ENCODE data around the gene CAB39.

CAB39 gene

GRCh38 chr2:230737300-230737699, 24.7 kb downstream of the CAB39 start:
- H3K4me3 ChIP-seq (ENCODE audit: low read depth, low read length) = no peak overlapping the region
- no peak for DNase-seq (ENCODE audit: low read depth)
- TF ChIP-seq CTCF (IDR thresholded peaks at IDR 0.05; ENCODE audit: low read depth, low read length, missing control alignments) = no peak

- no peak for DNase-seq (ENCODE audit: low read depth)
- TF ChIP-seq CTCF (IDR thresholded peaks at IDR 0.05; ENCODE audit: low read depth, low read length, missing control alignments) = no peak
- no peak overlapping the region for H3K4me3 ChIP-seq (ENCODE audit: low read depth, low read length)
Measured at GRCh38 chr2:230737791-230738226, 25.2 kb downstream of the CAB39 start.

DNA sequence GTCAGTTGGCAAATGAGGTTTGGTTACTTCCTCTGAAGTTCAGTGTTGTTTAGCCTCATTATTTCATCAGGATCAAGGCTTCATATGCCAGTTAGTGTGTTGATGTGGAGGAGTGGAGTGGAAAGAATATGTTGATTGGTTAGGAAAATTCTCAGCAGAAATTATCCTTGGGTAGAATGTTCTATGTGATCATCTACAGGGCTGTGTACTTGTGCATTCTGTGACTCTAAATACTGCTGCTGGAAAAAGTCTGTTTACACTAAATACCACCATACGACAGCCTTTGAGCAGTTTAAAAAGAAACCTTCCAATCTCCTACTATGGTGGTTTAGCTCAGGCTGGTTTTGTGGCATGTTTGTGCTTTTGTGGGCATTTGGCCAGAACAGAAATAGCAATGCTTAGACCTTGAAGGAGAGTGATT, 25.8 kb downstream of the CAB39 start:
- no peak for TF ChIP-seq CTCF (IDR thresholded peaks at IDR 0.05; ENCODE audit: low read depth, low read length, missing control alignments)
- H3K4me3 ChIP-seq (ENCODE audit: low read depth, low read length) = no peak overlapping the region
- DNase-seq (ENCODE audit: low read depth) = no peak

GRCh38 chr2:230738924-230739323, 26.3 kb downstream of the CAB39 start:
- no peak overlapping the region for H3K4me3 ChIP-seq (ENCODE audit: low read depth, low read length)
- DNase-seq (ENCODE audit: low read depth) = no peak
- no peak for TF ChIP-seq CTCF (IDR thresholded peaks at IDR 0.05; ENCODE audit: low read depth, low read length, missing control alignments)

DNA sequence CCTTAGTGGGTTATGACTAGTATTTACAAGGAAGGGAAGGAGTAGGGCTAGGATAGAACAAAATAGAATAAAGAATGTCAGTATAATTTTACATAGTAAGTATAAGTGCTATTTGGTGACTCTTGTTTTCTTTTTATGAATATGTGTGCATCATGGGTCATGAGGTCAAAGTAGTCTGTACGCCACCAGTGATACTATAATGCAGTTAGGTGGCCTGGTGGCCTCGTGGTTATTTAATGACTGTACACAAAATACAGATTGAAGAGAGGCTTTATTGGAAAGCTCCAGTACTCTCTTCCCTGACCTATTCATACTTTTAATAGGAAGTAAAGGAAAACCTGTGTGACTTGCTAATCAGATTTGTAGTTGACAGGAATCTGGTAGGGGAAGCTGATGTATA, 27.3 kb downstream of the CAB39 start:
- no peak overlapping the region for H3K4me3 ChIP-seq (ENCODE audit: low read depth, low read length)
- no peak for TF ChIP-seq CTCF (IDR thresholded peaks at IDR 0.05; ENCODE audit: low read depth, low read length, missing control alignments)
- no peak for DNase-seq (ENCODE audit: low read depth)

DNA sequence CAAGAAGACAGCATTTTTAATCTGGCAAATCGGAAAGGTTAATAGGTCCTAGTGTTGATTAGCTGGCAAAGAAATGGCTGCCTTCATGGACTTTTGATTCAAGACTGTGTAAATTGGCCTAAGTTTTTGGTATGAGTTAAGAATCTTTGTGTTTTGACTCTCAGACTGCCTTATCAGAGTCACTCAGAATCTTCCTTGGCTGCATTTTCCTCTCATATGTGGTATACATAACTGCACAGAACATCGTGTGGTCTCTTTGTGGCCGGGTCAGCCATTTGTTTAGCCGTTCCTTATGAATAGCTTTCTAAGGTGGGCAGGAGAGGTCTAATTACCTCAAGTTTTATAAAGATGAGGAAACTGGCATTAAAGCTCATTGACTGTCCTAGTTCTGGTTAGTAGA, 30.1 kb downstream of the CAB39 start:
- no peak for TF ChIP-seq CTCF (IDR thresholded peaks at IDR 0.05; ENCODE audit: low read depth, low read length, missing control alignments)
- no peak overlapping the region for H3K4me3 ChIP-seq (ENCODE audit: low read depth, low read length)
- DNase-seq (ENCODE audit: low read depth) = no peak

DNA sequence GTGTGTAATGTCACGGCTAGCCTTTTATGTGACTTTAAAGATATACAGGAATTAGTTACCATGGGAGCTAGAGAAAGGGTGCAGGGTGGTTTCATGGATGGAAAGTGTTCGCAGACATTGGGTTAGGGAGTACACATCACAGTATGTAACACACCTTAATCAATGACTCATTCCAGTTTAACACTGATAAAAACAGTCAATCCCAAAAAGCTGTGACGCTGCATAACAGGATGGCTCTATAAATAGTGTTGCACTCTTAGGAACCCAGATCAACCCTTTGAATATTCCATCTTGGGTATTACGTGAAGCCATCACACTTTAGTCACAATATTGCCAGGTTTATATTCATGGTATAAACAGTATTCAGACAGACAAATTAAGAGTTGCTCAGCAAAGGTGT, 33.6 kb downstream of the CAB39 start:
- TF ChIP-seq CTCF (IDR thresholded peaks at IDR 0.05; ENCODE audit: low read depth, low read length, missing control alignments) = no peak

More for the DNA sequence above, 33.6 kb downstream of the CAB39 start:
- H3K4me3 ChIP-seq (ENCODE audit: low read depth, low read length) = no peak overlapping the region
- no peak for DNase-seq (ENCODE audit: low read depth)

All from GM12864 (cell line).